GM19468 (cell line): ENCODE measurements around the gene NPL.

Experiments
- ATAC-seq: cut with Tn5 transposase; IDR thresholded peaks from one replicate; pipeline ENCODE4 v1.9.1; 2021; ENCODE audit warnings: mild to moderate bottlenecking, moderate library complexity, moderate number of reproducible peaks; ENCODE audit not compliant: unreplicated experiment; ENCODE audit errors: extremely low read depth

The NPL gene

GRCh38 chr1:182809414-182809957, 19.9 kb downstream of the NPL start:
- ATAC-seq, result no peak

- no peak for ATAC-seq
These were observed 22.6 kb downstream of the NPL start for GRCh38 chr1:182811975-182812722.

GRCh38 chr1:182816863-182817262, 27.3 kb downstream of the NPL start:
- ATAC-seq, result no peak

- ATAC-seq, result no peak
These were observed 28.2 kb downstream of the NPL start for GRCh38 chr1:182817802-182818201.

GRCh38 chr1:182823220-182823619, 33.6 kb downstream of the NPL start:
- no peak for ATAC-seq

GRCh38 chr1:182826892-182827291, 37.3 kb downstream of the NPL start:
- ATAC-seq, result no peak

- peak; percentile 33 for ATAC-seq
These were observed 39.8 kb downstream of the NPL start for GRCh38 chr1:182829285-182829932.

GRCh38 chr1:182833271-182833670, 43.7 kb downstream of the NPL start:
- ATAC-seq, result no peak

- ATAC-seq, result no peak
These were observed 44.8 kb downstream of the NPL start for GRCh38 chr1:182834326-182834725.

GRCh38 chr1:182835806-182836205, 46.2 kb downstream of the NPL start:
- no peak for ATAC-seq

- ATAC-seq, result peak; percentile 73
These were observed 49.9 kb downstream of the NPL start, which contains the start of gene DHX9 for GRCh38 chr1:182839209-182840066. TSS of gene DHX9 (plus strand) at chr1:182839347. CDS start at chr1:182842567, 3,220 bp downstream.

- no peak for ATAC-seq
These were observed 51.9 kb downstream of the NPL start for GRCh38 chr1:182841368-182841988.

GRCh38 chr1:182842265-182842664, 52.7 kb downstream of the NPL start:
- no peak for ATAC-seq

GRCh38 chr1:182845379-182845778, 55.8 kb downstream of the NPL start:
- ATAC-seq, result no peak

- ATAC-seq, result no peak
These were observed 56.3 kb downstream of the NPL start for GRCh38 chr1:182845894-182846293.

- no peak for ATAC-seq
These were observed 57.5 kb downstream of the NPL start for GRCh38 chr1:182847105-182847504.

GRCh38 chr1:182848736-182849135, 59.2 kb downstream of the NPL start:
- no peak for ATAC-seq

GRCh38 chr1:182850319-182850718, 60.7 kb downstream of the NPL start:
- no peak for ATAC-seq

- no peak for ATAC-seq
These were observed 62.3 kb downstream of the NPL start for GRCh38 chr1:182851825-182852224.

GRCh38 chr1:182855911-182856310, 66.3 kb downstream of the NPL start:
- ATAC-seq, result no peak
